Fibroblast of skin of left quadriceps (primary cell): ENCODE measurements around the gene CDH16.
A peak's percentile ranks its signal among the peaks of the same experiment; 100 is the strongest.
"Not testable (repeated sequence)": the region's sequence is repeated elsewhere in the genome, so short reads cannot be mapped to it uniquely, and the experiment has no call there.

Source experiments
- DNase-seq, 2 experiments: peaks; one replicate each; pipeline ENCODE4 v3.0.0-alpha.2; 2013; ENCODE audit warnings: low read depth in 2 of 2

Gene CDH16, protein sequence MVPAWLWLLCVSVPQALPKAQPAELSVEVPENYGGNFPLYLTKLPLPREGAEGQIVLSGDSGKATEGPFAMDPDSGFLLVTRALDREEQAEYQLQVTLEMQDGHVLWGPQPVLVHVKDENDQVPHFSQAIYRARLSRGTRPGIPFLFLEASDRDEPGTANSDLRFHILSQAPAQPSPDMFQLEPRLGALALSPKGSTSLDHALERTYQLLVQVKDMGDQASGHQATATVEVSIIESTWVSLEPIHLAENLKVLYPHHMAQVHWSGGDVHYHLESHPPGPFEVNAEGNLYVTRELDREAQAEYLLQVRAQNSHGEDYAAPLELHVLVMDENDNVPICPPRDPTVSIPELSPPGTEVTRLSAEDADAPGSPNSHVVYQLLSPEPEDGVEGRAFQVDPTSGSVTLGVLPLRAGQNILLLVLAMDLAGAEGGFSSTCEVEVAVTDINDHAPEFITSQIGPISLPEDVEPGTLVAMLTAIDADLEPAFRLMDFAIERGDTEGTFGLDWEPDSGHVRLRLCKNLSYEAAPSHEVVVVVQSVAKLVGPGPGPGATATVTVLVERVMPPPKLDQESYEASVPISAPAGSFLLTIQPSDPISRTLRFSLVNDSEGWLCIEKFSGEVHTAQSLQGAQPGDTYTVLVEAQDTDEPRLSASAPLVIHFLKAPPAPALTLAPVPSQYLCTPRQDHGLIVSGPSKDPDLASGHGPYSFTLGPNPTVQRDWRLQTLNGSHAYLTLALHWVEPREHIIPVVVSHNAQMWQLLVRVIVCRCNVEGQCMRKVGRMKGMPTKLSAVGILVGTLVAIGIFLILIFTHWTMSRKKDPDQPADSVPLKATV

DNA sequence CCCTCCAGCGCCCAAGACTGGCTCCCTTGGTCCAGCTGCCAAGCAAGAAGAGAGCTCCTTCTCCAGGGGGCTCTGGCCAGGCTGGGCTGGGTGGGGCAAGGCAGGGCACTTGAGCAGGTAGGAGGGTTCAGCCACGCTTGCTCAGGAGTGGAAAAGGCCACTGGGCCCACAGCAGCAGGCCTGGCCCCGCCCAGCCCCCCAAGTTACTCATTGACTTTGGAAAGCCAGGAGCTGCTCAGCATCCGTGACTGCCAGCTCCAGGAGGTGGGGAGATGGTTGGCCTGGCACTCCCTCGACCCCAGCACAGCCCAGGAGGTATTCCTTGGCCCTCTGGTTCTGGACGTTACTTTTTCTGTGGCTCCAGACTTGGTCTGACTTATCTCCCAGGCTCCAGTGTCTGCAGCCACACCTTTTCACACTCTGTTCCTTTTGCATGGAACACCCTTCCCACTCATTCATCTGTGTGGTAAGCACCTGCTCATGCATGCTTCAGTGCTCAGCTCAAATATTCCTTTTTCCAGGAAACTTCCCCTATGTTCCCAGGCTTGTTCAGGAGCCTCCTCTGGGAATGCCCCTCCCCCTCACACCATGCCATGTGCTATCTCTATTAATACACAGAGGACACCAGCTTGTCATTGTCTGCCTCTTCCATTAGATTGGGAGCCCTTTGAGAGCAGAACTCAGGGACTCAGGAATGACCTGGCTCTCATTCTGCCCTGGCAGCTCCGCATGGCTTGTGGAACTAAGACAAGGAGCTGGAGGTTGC is at the start of gene CDH16:
TSS of gene CDH16 (minus strand) at position 83 of the 766 bp plus-strand sequence. CDS start 820 bp downstream, outside the sequence.
- DNase-seq = no peak

DNA sequence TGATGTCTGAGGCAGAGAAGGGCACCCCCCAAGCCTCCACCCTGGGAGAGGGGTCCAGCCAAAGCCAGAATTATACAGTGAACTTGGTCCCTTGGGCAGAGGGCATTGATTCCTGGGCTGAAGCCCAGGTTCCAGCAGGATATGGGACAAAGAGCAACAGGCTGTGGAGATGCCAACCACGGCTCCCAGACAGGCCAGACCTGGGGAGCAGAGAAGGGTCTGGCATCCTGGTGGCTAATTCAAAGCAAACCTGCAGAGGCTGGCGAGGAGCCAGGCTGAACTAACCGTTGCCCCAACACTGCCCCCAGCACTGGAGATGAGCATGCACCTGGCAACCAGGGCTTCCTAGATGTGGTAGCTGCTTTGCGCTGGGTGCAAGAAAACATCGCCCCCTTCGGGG is 45.4 kb upstream of the CDH16 start:
- DNase-seq = no peak

DNA sequence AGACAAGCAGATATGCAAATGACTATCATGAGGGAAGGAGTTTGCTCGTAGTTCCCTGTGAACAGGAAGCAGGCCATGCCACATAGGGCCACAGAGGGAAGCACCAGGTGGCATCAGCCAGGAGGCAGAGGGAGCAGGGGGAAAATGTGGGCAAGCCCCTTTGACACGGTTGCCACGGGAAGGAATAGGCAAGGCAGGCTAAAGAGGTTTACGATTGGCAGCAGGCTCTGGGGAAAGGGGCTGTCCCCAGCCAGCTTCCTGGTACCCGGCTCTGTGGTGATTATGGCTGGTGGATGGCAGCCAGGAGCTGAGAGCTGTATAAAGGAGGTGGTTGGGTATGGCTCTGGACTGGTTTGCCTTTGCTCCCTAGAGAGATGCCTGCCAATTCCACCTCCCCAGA is 43.2 kb upstream of the CDH16 start:
- no peak for DNase-seq

DNA sequence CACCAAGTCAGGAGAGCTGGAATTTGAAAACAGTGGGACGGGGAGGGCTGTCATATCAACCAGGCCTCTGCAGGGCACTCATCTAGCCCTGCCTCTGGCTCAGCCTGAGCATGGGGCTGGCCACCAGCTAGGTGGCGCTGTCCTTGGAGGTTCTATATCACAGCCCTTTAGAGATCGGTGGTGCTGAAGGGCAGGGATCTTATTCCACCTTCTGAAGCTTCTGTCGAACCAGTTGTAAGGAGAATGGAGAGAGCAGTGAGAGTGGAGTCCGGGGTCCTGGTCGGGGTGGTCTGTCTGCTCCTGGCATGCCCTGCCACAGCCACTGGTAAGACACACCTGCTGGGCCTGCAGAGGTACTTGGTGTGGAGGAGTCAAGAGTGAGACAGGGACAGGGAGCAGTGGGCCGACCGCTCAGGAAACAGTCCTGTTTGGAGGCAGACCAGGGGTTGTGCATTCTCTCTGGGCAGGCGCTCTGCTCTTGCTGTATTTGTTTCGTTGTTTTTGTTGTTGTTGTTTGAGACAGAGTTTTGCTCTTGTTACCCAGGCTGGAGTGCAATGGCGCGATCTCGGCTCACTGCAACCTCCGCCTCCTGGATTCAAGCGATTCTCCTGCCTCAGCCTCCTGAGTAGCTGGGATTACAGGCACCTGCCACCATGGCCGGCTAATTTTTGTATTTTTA is 42.5 kb upstream of the CDH16 start, which contains the start of gene CES3:
TSS of gene CES3 (plus strand) at position 202 of the 680 bp plus-strand sequence. CDS start at position 244, 42 bp downstream.
- DNase-seq = peak; percentile 20 to 23

DNA sequence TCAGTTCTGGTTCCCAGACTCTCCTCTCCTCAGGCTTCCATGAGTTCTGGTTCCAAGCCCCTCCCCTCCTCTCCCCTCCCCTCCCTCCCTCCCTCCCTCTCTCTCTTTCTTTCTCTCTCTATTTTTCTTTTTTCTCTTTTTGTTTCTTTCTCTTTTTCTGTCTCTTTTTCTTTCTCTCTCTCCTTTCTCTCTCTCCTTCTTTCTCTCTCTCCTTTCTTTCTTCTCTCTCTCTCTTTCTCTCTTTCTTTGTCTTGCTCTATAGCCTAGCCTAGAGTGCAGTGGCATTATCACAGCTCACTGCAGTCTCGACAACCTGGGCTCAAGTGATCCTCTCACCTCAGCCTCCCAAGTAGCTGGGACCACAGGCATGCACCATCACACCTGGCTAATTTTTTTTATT is 41.6 kb upstream of the CDH16 start:
- no peak for DNase-seq

DNA sequence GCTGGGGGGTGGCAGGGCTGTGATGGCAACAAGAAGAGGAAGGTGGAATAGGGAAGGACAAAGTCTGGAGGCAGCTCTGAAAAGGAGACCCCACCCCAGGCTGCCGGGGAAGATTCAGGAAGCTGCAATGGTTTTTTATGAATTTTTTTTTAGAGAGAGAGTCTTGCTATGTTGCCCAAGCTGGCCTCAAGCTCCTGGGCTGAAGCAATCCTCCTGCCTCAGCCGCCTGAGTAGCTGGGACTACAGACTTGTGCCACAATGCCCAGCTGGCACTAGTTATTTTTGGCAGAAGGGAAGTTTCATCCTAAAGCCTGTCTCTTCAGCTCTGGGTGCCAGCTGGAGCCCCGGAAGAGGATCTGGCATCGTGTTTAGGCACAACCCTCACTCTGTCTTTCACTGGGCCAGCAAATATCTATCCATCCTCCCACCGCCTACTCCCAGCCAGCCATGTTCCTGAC is 41.0 kb upstream of the CDH16 start:
- no peak for DNase-seq

DNA sequence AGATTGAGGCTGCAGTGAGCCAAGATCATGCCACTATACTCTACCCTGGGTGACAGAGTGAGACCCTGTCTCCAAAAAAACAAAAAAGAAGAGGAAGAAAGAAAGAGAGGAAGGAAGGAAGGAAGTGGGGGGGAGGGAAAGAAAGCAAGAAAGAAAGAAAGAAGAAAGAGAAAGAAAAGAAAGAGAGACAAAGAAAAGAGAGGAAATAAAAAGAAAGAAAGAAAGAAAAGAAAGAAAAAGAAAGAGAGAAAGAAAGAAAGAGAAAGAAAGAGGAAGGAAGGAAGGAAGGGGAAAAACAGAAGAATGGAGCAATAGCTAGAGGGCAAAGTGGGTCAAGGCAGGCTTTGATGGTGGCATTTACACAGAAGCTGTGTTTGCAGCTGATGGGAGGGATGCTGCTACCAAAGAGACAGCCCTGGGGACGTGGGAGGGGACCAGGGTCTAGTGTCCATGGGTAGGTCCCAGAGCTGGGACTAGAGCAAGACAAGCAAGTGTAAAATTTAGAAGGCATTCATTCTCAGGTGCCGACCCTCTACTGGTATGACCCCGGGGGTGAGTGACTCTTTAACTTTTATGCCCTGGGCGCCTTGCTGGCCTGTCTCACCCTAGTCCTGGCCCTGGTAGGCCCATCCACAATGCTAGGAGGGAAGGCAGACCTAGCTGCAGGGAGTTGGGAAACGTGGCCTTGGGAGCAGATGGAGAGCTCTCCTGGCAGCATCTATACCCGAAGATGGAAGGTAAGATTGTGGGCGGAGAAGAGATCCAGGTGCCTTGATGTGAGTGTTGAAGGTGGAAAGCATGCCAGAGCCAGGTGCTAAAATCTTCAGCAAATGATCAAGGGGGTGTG is 40.4 kb upstream of the CDH16 start:
- DNase-seq = no peak

DNA sequence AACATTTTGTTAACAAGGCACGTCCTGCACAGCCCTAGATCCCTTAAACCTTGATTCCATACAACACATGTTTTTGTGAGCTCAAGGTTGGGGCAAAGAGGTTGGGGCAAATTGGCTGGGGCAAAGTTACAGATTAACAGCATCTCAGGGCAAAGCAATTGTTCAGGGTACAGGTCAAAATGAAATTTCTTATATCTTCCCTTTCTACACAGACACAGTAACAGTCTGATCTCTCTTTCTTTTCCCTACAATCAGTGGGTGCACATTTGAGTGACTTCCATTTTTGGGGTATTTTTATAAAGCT is 37.4 kb upstream of the CDH16 start:
- not testable (repeated sequence) for DNase-seq

DNA sequence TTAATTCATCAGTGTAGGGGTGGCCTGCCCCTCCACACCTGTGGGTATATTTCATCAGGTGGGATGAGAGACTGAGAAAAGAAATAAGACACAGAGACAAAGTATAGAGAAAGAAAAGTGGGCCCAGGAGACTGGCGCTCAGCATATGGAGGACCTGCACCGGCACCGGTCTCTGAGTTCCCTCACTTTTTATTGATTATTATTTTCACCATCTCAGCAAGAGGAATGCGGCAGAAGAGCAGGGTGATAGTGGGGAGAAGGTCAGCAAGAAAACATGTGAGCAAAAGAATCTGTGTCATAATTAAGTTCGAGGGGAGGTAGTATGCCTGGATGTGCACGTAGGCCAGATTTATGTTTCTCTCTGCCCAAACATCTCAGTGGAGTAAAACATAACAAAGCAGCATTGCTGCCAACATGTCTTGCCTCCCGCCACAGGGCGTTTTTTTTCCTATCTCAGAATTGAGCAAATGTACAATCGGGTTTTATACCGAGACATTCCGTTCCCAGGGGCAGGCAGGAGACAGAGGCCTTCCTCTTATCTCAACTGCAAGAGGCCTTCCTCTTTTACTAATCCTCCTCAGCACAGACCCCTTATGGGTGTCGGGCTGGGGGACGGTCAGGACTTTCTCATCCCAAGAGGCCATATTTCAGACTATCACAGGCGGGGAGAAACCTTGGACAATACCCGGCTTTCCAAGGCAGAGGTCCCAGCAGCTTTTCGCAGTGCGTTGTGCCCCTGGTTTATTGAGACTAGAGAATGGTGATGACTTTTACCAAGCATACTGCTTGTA is 36.9 kb upstream of the CDH16 start:
- DNase-seq = not testable (repeated sequence)

DNA sequence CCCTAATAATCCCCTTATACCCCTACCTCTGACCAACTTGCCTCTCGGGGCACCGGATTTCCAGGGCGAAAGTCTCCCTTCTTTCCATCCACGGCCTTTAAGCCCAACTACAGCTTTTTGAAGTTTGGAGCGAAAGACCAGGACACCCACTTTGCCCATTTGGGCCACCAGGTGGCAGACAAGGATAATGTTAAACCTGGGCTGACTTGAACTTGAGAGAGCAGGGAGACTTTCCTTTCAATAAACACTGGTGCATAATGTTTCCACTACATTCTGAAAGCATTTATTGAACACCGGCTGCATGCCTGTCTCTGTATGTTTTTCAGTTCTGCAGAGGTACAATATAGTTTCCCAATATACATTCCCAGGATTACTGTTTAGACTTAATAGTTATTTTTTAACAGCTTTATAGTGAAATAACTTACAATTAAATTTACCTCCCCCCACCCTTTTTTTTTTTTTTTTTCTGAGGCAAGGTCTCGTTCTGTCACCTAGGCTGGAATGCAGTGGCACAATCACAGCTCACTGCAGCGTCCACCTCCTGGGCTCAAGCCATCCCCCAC is 35.5 kb upstream of the CDH16 start:
- peak; percentile 42 to 49 for DNase-seq

DNA sequence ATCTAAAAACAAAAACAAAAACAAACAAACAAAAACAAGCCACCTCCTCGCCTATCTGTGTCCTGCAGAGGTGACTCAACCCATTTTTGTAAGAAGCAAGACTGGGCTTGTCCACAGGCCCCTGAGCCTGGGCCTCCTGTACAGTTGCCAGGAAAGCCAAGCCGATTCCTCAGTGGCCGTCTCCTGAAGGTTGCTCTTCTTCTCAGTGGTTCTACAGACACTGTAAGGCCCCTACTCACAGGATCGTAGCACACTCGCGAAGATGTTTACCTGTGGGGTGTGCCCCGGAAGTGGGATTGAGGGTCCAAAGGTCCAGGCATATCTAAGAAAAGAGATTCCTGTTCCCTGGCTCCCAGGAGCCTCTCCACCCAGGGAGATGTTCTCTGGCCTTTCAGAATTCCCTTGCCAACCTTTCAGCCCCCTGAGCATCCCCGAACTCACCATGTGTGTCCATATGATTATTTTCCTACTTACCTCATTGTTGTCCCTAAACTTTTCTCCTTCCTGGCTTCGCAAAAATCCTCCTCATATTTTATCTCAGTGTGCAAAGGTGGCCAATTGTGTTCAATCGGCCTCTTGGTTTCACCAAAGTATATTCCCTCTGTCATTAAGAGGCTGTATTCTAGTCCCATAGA is 34.9 kb upstream of the CDH16 start:
- no peak for DNase-seq

DNA sequence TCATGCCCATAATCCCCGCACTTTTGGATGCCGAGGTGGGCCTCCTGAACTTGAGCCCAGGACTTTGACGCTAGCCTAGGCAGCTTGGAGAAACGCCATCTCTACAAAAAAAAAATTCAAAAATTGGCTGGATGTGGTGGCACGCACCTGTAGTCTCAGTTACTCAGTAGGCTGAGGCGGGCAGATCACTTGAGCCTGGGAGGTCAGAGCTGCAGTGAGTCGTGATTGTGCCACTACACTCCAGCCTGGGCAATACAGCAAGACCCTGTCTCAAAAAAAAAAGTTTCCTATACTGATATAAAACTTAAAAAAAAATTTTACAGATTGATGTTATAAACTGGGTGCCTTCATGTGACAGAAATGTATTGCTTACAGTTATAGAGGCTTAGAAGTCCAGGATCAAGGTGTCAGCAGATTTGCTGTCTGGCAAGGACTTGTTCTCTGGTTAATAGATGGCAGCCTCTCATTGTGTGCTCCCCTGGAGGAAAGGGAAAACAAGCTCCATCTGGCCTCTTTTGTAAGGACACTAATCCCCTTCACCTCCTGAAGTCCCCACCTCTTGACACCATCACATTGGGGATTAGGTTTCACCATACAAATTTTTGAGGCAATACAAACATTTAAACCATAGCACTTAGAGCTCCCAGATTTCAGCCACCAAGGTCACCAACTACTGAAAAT is 33.9 kb upstream of the CDH16 start:
- DNase-seq = no peak

DNA sequence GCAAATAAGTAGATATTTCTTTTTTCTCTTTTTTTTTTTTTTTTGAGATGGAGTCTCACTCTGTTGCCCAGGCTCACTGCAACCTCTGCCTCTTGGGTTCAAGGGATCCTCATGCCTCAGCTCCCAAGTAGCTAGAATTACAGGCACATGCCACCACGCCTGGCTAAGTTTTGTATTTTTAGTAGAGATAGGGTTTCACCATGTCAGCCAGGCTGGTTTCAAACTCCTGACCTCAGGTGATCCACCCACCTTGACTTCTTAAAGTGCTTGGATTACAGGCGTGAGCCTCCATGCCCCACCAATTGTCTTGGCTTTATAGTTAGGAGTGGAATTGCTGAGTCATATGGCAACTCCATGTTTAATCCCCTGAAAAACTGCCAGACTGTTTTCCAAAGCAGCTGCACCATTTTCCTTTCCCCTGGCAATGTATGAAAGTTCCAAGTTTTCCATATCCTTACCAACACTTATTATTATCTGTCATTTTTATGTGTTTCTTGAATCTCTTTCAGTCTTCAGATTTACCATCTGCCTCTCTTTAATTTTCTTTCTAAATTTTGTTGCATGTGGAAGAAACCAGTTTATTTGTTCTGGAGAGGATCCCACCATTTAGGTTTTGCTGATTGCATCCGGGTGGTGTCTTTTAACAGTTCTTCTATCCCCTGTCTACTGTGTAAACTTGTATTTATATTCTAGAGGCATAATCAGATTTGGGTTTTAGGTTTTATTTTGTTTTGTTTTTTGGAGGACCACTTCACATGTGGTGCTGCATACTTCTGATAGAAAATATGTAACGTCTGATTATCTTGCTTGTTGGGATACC is 32.5 kb upstream of the CDH16 start:
- DNase-seq = no peak

DNA sequence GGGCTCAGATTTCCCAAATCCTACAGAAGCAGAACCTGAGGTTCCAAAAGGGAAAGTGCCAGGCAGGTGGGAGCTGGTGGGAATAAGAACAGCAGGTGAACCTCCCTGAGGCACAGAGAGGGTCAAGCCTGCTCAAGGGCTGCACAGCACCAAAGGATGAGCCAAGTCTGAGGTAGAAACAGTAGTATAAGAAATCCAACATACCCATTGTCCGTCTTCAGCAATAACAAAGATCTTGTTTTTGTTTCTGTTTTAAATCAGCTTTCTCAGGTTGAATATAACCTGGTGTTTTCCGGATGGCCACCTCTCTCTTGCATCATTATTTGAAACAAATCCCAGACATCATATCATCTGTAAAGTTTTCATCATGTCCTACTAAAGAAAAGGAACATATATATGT is 31.8 kb upstream of the CDH16 start:
- no peak for DNase-seq

DNA sequence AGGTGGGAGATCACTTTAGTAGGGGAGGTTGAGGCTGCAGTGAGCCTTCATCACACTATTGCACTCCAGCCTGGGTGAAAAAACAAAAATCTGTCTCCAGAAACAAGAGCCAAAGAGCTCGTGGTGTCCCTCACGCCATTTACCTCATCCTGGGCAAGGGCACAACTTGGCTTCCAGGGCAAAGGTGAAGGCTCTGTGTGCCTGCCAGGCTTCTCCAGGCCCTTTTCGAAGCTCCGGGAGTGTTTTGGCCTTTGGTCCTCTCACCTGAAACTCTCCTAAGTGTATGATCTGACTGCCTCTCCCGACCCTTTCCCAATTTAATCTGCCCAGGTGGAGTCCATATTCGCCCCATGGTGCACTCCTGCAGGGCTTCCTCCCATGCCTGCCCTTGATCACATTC is 30.8 kb upstream of the CDH16 start:
- no peak for DNase-seq

DNA sequence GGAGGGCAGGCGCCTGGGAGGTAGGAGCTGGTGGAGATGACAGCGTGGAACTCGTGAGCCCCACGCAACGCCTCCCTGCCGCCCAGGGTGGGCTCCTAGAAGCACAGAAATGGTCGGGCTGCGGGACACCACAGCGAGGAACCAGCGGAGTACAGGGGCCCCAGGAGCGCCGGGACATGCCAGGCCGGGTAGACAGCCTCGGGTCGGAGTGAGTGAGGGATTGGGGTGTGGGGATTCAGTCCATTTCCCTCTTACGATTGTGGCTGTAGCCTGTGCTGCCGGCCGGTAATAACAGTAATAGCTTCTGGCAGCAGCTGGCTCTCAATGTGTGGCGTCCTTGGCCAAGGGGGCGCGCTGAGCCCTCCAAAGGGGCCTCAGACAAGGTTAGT is 30.1 kb upstream of the CDH16 start:
- DNase-seq = no peak

DNA sequence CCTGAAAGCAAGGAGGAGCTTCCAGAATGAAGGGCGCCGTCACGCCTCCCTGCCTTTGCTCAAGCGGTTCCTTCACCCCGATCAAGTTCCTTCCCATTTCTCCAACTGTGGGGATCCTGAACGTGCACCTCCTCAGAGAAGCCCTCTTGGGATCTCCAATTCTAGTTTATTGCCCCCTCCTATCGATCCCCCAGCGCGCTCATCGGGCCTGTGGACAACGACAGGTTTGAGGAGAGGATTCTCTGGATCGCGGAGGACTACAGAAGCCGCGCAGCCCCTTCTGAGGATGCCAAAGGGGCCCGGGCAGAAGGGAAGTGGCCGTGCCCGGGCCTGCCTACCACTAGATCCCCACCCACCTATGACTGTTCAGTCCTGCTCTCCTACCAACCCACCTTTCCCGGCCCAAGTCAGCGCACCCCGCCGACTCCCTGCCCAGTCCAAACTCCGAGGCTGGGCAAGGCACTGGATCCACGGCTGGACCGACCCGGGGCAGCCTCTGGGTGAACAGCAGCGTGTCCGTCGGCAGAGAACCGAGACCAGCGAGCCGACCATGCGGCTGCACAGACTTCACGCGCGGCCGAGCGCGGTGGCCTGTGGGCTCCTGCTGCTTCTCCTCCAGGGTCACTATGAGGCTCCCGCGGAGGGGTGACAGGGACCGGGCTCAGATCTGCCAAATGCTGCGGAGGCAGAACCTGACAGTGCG is 29.6 kb upstream of the CDH16 start:
- no peak for DNase-seq
